ENCODE measurements around the gene EXOC6B.

The EXOC6B gene

DNA sequence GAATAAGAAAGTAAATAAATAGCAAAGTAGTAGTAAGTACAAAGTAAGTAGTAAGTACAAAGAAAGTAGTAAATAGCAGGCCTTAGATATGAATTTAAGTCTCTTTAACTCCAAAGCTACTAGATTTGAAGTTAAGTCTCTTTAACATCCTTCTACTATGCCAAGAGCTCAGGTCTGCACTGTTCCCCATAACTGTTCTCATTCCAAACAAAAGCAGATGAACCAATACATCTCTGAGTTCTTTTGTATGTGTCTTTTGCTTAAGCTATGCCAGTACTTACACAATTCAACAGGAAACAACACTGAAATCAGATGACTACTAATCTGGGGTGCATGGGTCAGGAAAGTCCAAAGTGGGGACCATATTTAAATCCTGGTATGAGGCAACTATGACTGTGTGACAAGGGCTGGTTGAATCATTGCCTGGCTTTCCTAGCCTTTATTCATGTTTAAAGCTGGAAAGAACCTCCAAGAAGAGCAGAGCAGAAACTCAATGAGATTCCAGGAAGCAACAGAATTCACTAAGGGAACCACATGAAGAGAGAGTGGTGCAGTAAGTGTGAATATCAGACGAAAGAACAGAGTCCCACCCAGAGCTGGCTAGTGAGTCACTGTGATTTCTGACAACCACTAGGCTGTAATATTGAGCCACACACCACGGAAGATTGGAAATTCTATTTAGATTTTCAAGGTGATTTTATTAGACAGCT lies 627.1 kb downstream of the EXOC6B start:
- no peak for FAIRE-seq

DNA sequence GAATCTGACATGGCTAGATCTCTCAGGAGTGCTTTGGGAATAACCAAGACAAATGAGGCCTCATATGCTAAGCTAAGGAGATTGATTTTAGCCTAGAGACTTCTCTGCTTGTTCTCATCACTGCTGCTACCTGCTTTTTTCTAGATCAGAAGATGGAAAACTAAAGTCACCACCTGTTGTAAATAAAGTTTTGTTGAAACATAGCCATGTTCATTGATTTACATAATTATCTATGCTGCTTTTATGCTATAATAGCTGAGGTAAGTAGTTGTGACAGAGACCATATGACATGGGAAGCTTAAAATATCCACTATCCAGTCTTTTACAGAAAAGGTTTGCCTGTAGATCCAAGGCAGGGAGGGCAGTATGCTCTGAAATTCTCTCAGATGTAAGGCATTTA lies 632.1 kb downstream of the EXOC6B start:
- FAIRE-seq, result no peak

DNA sequence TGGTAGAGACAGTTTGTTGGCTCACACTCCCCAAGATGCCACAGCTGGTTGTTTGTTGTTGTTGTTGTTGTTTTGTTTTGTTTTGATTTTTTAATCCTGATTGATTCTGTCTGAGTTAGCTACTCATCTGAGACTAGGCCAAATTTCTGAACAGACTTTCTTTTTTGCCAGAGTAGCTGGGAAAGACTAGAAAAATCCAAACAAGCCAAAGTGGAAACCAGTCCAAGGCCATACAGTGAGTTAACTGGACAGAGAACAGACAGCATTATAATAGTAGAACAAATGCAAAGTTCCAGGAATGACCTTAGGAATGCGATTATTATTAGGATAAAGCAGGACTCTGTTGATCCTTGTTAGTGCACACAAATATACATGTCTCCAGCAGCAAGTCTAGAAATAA lies 634.4 kb downstream of the EXOC6B start:
- FAIRE-seq, result no peak

DNA sequence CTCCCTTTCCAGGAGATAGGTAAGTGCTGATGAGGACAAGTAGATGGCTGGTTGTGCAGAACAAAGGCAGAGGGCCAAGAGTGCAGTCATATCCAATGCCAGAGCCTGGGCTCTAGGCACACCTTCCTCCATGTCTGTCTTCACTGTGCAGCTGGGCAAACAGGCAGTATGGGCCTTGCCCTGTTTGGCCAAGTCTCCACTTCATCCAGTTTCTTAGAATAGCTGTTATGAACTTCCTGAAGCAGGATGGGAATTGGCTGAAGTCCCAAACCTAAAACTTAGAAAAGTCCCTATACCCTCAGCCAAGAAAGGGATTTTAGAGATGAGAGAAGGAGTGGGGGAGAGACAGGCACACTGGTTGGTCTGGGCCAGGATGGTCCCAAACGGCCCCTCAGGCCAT lies 640.6 kb downstream of the EXOC6B start:
- no peak for FAIRE-seq

DNA sequence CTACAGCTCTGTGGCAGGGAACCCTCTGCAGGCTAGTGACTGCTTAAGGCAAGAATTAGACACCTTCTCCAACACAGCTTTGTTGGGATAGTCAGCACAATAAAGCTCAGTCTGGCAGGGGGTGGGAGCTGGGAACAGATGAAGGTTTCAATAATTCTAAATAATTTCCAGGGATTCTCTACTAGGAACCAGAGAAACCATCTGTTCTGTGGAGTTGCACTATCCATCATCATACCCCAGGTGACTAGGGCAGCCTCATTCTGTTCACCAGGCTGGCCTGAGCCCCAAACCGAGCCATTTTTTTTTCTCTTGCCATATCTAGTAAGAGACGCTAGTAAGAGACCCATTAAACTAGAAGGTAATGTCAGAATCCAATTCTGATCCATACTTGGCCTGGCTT lies 642.4 kb downstream of the EXOC6B start:
- no peak for FAIRE-seq

DNA sequence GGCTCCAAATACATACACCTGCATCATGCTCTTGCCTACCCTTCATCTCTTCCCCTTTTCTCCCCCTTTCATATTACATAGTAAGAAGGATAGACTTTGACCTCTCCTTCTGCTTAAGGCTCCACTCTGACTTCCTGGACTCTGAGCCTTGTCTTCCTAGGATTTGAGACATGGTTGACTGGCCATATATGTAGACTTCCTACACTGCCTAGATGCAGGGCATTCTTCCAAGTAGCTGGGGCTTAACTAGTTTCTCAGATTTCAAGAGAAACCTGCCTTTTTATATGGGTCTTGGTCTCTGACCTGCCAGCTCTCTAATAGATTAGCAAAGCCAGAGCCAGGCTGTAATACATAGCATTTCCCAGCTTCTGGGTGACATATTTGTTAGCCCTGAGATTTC lies 642.8 kb downstream of the EXOC6B start:
- no peak for FAIRE-seq

DNA sequence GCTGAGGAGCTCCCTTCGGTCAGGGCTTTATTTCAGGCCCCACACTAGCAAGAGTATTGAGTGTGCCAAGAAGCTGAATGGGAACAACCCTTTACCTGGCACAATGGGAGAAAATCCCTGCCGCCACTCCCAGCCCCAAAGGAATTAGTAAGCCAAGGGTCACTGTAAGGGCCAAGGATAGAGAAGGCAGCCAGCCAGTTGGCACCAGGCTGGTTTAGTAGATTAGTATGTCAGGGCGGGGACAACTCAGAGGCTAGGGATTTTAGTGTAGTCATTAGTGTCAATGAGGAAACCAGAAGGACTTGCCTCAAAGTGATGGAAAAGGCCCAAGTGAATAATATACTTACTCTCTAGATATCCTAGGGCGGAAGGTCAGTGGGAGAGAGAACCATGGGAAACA lies 643.3 kb downstream of the EXOC6B start:
- FAIRE-seq, result no peak

DNA sequence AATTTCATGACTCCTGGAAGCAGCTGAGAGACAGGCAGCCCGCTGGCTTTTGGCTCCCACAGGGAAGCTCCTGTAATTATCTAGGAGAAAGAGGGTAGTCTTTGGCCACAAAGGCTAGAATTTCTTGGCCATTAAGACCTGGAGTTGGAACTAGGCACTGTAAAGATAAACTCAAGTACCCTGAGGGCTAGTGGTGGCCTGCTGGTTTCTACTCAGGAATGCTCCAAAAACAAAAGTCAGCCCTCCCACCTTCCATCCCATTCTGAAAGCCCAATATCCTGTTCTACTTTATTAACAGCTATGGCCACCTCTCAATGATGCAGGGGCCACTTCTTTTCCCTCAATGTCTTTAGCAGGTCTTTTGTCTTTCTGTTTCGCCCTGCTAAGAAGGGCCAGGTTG lies 644.2 kb downstream of the EXOC6B start:
- no peak for FAIRE-seq

DNA sequence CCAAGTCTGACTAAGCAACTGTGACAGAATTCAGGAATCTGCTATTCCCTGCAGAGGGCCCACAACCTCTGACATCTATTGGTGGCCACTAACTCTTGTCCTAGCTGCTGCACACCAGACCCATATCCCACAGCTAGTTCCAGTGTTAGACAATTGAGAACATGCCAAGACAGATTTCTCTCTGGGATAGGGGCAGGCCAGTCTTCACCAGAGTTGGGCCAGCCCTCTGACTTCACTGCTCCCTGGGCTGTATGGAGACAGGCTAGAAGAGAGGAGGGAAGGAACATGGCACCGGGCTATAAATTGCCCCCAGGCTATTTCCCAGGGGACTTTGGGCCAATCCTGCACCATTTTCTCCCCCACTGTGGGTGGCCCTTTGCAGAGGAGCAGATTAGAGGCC lies 645.5 kb downstream of the EXOC6B start:
- no peak for FAIRE-seq

DNA sequence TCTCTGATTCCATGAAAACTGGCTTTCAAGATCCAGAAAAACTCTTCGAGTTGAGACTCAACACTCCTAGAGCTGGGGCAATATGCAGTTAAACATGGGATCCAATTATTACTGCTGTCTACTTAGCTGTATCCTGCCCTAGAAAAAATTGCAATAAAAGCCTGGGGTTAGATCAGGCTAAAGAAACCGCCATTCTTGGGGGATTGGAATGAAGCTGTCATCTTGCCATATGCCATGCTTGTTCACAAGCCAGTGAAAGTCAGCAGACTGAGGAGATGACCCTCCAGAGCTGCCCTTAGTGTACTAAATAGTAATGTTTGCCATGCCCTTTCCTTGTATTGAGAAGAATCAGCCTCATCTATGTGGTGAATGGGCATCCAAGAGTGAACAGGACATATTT lies 647.3 kb downstream of the EXOC6B start:
- FAIRE-seq, result no peak

DNA sequence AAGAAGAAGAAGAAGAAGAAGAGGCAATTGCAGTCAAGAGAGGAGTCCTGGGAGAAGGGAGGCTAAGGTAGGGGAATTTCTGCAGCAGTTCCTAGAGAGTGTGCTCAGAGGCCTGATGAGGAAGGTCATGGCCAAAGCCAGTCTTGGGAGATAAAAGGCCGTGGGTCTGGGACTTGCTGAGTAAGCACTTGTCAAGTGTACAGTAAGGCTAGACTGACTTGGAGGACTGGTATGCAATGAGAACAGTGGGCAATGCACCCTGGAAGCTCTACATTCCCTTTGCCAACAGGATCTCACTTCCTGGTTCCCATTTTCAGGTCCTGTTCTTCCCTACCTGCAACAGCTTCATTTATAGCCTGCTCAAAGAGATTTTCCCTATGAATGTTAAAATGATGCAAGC lies 649.6 kb downstream of the EXOC6B start:
- no peak for FAIRE-seq

DNA sequence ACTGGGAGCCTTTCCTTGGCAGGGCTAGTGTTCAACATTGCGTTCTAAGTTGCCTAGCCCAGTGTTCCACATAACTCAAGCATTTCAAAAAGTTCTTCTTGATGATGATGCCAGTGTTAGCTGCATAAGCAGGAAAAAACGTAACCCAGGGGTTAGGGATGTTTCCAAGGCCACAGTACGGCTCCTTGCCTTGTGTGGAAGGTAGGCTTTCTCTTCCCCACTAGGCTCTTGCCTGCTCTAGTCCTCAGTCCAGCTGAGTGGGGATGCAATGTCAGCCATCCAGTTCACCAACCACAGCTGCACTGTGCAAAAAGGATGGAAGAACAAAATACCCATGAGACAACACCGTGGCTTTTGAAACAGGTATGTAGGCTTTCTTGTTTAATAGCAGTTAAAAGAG lies 650.2 kb downstream of the EXOC6B start:
- FAIRE-seq, result no peak

DNA sequence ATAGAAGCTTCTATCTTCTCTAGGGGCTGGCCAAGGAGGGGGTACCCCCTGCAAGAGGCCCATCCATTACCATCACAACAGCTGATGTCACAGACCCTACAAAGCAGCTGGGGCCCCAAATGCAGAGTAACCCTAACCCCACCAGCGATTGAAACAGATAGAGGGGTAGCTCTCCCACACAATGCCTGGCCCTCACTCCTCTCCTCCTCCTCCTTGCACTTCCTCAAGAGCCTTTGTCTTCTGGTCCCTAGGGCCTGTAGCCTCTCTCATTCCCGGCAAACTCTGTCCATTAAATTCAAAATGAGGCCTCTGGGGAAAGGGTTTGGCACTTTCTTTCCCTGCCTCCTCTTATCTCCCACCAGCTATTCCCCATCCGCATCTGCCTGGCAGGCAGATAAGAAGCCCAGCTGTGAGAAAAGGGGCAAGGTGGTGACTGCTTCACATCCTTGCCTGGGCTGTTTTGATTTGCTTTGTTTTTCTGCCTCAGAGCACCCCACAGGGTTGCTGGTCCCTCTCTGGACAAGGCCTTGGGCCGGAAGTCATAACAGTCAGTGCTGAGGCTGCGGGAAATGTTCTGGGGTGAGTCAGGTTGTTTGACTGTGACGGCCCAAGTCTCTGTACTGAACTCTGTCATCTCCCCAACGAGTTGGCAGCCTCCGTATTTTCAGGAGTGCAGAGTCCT lies 652.1 kb downstream of the EXOC6B start:
- no peak for FAIRE-seq

DNA sequence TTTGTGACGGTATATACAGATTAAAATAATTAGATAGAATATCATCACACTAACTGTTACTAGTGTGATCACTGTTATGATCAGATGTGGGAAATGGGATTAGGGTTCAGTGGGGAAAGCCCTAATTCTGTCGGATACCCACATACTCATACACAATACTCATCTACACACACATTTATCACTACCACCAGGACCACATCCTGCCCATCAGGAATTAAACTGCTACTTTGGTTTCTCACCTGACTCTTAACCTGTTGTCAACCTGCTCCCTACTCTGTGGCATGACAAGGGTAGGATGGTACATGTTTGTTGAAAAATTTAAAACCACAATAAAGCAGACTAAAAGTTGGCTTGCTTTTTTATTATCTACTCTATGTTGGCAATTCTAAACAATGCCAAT lies 653.4 kb downstream of the EXOC6B start:
- FAIRE-seq, result no peak

DNA sequence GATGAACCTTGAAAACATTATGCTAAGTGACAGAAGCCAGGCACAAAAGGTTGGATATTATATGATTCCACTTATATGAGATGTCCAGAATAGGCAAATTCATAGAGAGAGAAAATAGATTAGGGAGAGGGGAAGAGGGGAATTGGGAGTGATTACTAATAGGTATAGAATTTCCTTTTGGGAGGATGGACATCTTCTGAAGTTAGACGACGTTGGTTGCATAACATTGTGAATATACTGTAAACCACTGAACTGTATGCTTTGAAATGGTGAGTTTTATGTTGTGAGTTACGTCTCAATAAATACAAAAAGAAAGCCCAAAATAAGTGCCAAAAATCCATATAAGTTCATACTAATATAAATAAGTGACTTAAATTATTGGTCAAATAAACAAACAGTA lies 659.6 kb downstream of the EXOC6B start:
- FAIRE-seq, result no peak

DNA sequence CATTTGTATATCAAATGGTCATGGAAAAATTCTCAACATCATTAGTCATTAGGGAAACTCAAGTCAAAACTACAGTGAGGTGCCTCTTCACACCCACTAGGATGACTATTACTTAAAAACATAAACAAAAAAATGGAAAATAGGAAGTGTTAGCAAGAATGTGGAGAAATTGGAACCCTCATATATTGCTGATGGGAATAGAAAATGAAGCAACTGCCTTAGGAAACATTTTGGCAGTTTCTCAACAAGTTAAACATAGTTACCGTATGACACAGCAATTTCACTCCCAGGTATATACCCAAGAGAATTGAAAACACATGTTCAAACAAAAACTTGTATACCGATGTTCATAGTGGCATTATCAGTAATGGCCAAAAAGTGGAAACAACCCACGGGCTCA lies 660.0 kb downstream of the EXOC6B start:
- FAIRE-seq, result no peak

DNA sequence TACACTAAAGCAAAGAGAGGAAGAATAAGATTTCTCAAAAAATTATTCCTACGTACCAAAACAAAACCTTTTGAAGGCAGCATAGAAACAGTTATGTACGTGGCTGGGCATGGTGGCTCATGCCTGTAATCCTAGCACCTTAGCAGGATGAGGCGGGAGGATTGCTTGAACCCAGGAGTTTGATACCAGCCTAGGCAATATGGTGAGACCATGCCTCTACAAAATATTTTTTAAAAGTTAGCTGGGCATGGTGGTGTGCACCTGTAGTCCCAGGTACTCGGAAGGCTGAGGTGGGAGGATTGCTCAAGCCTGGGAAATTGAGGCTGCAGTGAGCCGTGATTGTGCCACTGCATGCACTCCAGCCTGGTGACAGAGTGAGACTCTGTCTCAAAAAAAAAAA lies 663.3 kb downstream of the EXOC6B start:
- no peak for FAIRE-seq

DNA sequence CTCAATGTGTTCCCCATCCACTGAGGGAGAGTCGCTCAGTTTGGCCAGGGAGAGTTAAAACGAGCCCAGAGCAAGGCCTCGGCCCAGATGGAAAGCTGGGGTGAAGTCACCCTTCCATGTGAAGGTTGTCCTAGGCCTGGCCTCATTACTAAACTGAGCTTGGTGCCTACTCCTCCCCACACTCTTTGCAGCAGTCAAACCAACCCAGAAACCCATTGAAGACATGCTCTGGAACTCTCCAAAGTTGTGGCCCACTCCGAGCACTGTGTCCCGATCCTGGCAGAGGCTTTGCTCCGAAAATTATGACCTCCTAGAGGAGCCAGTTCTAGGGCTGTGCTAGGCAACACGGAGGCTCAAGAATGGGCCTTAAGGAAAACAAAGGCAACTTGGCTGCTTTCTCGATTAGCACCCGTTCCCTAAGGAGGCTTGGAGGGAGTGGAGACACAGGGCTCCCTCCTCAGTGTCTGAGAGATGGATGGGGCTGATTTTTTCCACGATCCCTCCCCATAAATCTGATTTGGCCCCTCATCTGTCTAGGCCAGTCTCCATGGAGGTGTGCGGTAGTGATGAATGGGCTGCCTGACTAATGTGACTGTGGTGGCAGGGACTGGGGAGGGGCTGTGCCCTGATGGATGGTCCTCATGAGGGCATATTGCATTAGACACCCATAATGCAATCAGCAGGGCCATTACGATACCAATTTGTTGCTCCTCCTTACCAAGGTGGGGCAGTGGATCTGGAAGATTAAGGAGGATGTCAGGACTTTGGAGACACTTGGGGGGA lies 666.4 kb downstream of the EXOC6B start:
- FAIRE-seq, result no peak

DNA sequence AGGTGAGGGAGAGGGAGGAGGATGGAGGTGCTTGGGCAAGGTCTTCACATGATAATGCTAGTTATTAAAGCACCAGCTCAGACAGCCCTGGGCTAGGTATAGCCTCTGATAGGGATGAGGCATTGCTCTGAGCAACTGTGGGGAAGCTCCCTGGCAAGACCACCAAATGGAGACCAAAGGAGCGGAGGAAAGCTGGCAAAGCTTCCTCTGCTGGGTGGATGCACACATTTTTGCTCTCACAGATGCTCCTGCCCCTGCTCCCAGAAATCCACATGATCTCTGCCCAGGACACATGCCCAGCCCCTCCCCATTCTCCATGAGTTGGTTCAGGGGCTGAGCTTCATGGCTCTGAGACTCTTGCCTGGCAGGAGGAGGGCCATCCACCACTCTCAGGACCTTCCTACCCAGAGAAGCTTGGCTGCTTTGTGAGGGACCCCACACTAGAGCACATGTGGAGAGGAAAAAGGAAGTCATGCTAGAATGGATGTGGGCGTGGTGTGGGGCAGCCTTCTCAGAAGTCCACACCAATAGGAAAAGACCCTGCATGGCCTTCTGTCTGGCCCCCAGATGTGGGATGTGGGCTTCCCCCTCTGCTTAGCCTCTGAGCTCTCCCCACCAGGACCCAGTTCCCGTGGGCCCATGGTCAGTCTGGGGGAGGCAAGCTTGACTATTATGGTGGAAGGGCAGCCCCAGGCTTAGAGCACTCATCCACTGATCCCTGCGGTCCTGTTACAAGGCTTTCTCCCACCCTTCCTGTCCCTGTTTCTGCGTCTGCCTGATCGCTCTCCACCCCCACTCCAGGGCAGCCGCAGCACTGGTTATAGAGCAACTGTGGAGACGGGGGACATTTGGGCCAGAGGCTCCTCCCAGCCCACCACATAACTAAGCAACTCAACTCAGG lies 667.7 kb downstream of the EXOC6B start:
- FAIRE-seq, result no peak

DNA sequence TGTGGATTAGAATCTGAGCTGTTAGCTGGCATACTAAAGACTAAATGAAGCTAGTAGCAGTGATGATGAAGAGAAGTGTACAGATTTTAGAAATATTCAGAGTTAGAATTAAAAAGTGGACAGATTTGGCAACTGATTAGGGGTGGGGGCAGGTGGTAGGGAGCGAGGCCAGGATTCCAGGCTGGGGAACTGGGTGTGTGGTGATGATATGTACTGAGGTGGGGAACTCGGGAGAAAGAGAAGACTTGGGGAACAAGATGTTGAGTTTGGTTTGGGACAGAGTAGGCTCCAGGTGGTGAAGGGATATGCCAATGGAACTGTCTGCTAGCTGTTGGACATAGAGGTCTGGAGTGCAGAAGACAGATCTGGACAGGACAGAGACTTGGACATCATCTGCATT lies 669.0 kb downstream of the EXOC6B start:
- FAIRE-seq, result no peak

DNA sequence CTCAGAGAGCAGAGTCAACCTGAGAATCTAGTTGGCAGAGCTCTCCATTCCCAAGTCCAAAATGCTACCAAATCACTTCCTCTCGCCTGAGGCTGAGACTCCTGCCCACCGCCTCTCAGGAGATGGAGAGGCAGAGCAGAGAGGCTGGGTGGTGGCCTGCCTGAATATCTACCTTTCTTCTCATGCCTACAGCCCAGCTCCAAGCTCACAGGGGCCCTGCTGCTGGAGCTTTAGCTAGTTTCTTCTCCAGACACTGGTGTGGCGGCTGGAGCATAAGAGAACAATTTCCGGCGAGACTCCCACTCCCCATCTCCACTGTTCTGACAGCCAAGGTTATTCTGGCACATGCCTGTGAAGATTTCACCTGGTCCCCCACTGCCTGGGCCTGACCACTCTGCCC lies 670.1 kb downstream of the EXOC6B start:
- FAIRE-seq, result no peak

DNA sequence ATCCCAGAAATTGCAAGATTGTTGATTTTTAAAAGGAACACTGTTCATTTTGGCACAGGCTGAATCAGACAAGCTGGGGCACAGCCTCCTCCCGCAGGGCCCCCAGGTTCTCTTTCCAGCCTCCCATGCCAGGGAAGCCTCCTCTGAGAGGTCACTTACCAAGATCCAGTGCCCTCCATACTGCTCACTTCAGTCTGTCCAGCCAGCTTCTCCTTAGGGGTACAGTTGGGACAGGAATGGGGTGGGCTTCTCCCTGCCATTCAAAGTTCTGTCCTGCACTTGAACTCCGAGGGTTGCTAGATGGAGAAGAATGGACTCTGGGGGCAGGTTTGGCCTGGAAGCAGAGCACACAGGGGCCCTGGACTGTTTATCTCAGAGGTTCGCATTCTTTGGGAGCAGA lies 670.7 kb downstream of the EXOC6B start:
- FAIRE-seq, result no peak

DNA sequence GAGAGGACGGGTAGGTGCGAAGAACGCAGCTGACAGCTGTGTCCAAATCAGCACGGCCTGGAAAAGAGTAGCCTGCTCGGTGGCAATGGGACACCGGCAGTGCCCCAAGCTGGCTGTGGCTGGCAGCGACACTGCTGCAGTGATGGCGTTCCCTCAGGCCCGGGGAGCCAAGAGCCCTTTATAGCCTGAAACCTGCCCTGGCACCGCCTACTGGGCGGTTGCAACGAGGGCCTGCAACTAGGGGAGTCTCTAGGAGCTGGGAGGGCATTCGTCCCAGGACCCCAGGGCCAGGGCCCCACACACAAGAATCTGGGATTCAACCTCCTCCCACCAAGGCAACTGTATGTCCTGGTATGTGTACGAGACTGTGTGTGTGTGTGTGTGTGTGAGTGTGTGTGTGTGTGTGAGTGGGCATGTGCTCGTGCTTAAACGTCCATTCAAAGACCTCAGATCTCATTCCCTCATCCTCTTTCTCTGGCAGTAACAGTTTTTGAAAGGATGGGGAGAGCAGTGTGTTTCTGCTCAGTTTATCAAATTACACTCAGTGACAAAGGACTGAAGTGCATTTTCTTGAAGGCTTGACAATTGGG lies 671.4 kb downstream of the EXOC6B start:
- no peak for FAIRE-seq
